ENCODE results near the gene GALNTL6. TPM values are rescaled to one million over a fixed set of nuclear protein-coding genes. Genes with fewer than 3 reads are reported as not detected.

GALNTL6 gene
- total RNA-seq, 2 donors from 2014 or later = 0.08 TPM; not detected in 1

GRCh38 chr4:172068506-172068905, 255.3 kb downstream of the GALNTL6 start:
- no peak overlapping the region for H3K4me3 ChIP-seq
- no peak for TF ChIP-seq CTCF (IDR thresholded peaks at IDR 0.05)
- no peak for DNase-seq (ENCODE audit: low spot score)
- H3K36me3 ChIP-seq = no peaks in the 10 kb centered on the region
- no peaks in the 10 kb centered on the region for H3K9me3 ChIP-seq
- H3K4me1 ChIP-seq = no peaks in the 10 kb centered on the region
- no peaks in the 10 kb centered on the region for H3K27me3 ChIP-seq
- no peak overlapping the region for H3K27ac ChIP-seq

GRCh38 chr4:172073590-172073989, 260.4 kb downstream of the GALNTL6 start:
- H3K27ac ChIP-seq = no peak overlapping the region
- H3K4me1 ChIP-seq = no peaks in the 10 kb centered on the region
- DNase-seq (ENCODE audit: low spot score) = no peak
- H3K36me3 ChIP-seq = no peaks in the 10 kb centered on the region
- H3K9me3 ChIP-seq = no peaks in the 10 kb centered on the region
- no peak overlapping the region for H3K4me3 ChIP-seq
- H3K27me3 ChIP-seq = no peaks in the 10 kb centered on the region
- no peak for TF ChIP-seq CTCF (IDR thresholded peaks at IDR 0.05)

- no peak overlapping the region for H3K27ac ChIP-seq
- H3K9me3 ChIP-seq = no peaks in the 10 kb centered on the region
- DNase-seq (ENCODE audit: low spot score) = no peak
- no peaks in the 10 kb centered on the region for H3K27me3 ChIP-seq
- TF ChIP-seq CTCF (IDR thresholded peaks at IDR 0.05) = no peak
- no peak overlapping the region for H3K4me3 ChIP-seq
- no peaks in the 10 kb centered on the region for H3K36me3 ChIP-seq
- no peaks in the 10 kb centered on the region for H3K4me1 ChIP-seq
These were observed 270.1 kb downstream of the GALNTL6 start for GRCh38 chr4:172083272-172083671.

- Histone ChIP-seq H3K27me3 (no peaks in the 10 kb centered on the region), H3K36me3 (no peaks in the 10 kb centered on the region), H3K4me3 (no peak overlapping the region), H3K27ac (no peak overlapping the region), H3K9me3 (no peaks in the 10 kb centered on the region), H3K4me1 (no peaks in the 10 kb centered on the region)
- TF ChIP-seq CTCF (IDR thresholded peaks at IDR 0.05) = no peak
- DNase-seq (ENCODE audit: low spot score) = no peak
These were observed 275.4 kb downstream of the GALNTL6 start for GRCh38 chr4:172088556-172088955.

- no peak overlapping the region for H3K4me3 ChIP-seq
- DNase-seq (ENCODE audit: low spot score) = no peak
- H3K36me3 ChIP-seq = no peaks in the 10 kb centered on the region
- no peak for TF ChIP-seq CTCF (IDR thresholded peaks at IDR 0.05)
- no peaks in the 10 kb centered on the region for H3K27me3 ChIP-seq
- no peaks in the 10 kb centered on the region for H3K9me3 ChIP-seq
- H3K27ac ChIP-seq = no peak overlapping the region
- H3K4me1 ChIP-seq = no peaks in the 10 kb centered on the region
These were observed 282.0 kb downstream of the GALNTL6 start for GRCh38 chr4:172095161-172095560.

- Histone ChIP-seq H3K36me3 (no peaks in the 10 kb centered on the region), H3K27me3 (no peaks in the 10 kb centered on the region), H3K27ac (no peak overlapping the region), H3K4me1 (no peaks in the 10 kb centered on the region), H3K9me3 (no peaks in the 10 kb centered on the region), H3K4me3 (no peak overlapping the region)
- no peak for TF ChIP-seq CTCF (IDR thresholded peaks at IDR 0.05)
- DNase-seq (ENCODE audit: low spot score) = no peak
These were observed 283.6 kb downstream of the GALNTL6 start for GRCh38 chr4:172096786-172097185.
